Smooth muscle cell (in vitro differentiated cells): ENCODE data around the gene HERC2. TPM values are rescaled to one million over a fixed set of nuclear protein-coding genes. Genes with fewer than 3 reads are reported as not detected.

Experiments
- DNase-seq: peaks from one replicate; lab custom pipeline; 2025; ENCODE audit not compliant: unreplicated experiment; lab: John Stamatoyannopoulos, UW
- H2AFZ ChIP-seq: fragments of 200-600 bp; sonication (generic); 2 replicates; pipeline ENCODE4 v1.6.0; 2016; ENCODE audit warnings: antibody characterized with exemption, low read depth, mild to moderate bottlenecking
- H3F3A ChIP-seq: fragments of 200-600 bp; sonication (generic); 2 replicates; pipeline ENCODE4 v1.6.0; 2017; ENCODE audit warnings: antibody characterized with exemption, low read depth
- H3K27ac ChIP-seq: fragments of 200-600 bp; sonication (generic); 2 replicates; pipeline ENCODE4 v1.5.1; 2016; ENCODE audit warnings: low read depth, mild to moderate bottlenecking
- H3K27me3 ChIP-seq: fragments of 200-600 bp; sonication (generic); 2 replicates; pipeline ENCODE4 v1.6.1; 2016; ENCODE audit warnings: low read depth, mild to moderate bottlenecking
- H3K36me3 ChIP-seq: fragments of 200-600 bp; sonication (generic); 2 replicates; pipeline ENCODE4 v1.5.1; 2016; ENCODE audit warnings: low read depth
- H3K4me1 ChIP-seq: fragments of 200-600 bp; sonication (generic); 2 replicates; pipeline ENCODE4 v1.5.1; 2016; ENCODE audit warnings: low read depth
- H3K4me2 ChIP-seq: fragments of 200-600 bp; sonication (generic); 2 replicates; pipeline ENCODE4 v1.6.0; 2016; ENCODE audit warnings: mild to moderate bottlenecking
- H3K4me3 ChIP-seq: fragments of 200-600 bp; sonication (generic); 2 replicates; pipeline ENCODE4 v1.5.1; 2016; ENCODE audit warnings: mild to moderate bottlenecking
- H3K79me2 ChIP-seq: fragments of 200-600 bp; sonication (generic); 2 replicates; pipeline ENCODE4 v1.6.0; 2016; ENCODE audit warnings: low read depth, mild to moderate bottlenecking
- H3K9ac ChIP-seq: fragments of 200-600 bp; sonication (generic); 2 replicates; pipeline ENCODE4 v1.6.0; 2016; ENCODE audit warnings: low read depth
- H3K9me3 ChIP-seq: fragments of 200-600 bp; sonication (generic); replicated peaks from 2 replicates; pipeline ENCODE4 v1.5.1; 2016; ENCODE audit warnings: low read depth
- H4K20me1 ChIP-seq: fragments of 200-600 bp; sonication (generic); 2 replicates; pipeline ENCODE4 v1.6.0; 2016; ENCODE audit warnings: low read depth
- WGBS: methylation state at CpG from one replicate; pipeline ENCODE4 v1.1.7; 2016; ENCODE audit warnings: low lambda C conversion rate; 5-methylcytosine and 5-hydroxymethylcytosine counted together
- polyA plus RNA-seq: library from polyadenylated mRNA; unstranded; fragments of >200 nt; fragmentation: Nextera tagmentation; extraction: Ambion mirVana; gene quantifications from 2 replicates; pipeline ENCODE4 v1.2.1, GENCODE V29; 2016
- total RNA-seq: library from RNA; depleted of rRNA; stranded (reverse); fragments of >200 nt; gene quantifications from 2 replicates; pipeline ENCODE4 v1.2.3, GENCODE V29; 2014
- TF ChIP-seq, protein P1 (sequence below): fragments of 200-600 bp; sonication (generic); IDR thresholded peaks from 2 replicates; pipeline ENCODE4 v1.5.1; 2017; ENCODE audit warnings: borderline replicate concordance, mild to moderate bottlenecking, antibody characterized with exemption; ENCODE audit not compliant: insufficient read depth, poor library complexity, severe bottlenecking

HERC2 gene
- total and polyA plus RNA-seq, 2 experiments from 2014 or later, result 19.9 to 33.1 TPM

DNA sequence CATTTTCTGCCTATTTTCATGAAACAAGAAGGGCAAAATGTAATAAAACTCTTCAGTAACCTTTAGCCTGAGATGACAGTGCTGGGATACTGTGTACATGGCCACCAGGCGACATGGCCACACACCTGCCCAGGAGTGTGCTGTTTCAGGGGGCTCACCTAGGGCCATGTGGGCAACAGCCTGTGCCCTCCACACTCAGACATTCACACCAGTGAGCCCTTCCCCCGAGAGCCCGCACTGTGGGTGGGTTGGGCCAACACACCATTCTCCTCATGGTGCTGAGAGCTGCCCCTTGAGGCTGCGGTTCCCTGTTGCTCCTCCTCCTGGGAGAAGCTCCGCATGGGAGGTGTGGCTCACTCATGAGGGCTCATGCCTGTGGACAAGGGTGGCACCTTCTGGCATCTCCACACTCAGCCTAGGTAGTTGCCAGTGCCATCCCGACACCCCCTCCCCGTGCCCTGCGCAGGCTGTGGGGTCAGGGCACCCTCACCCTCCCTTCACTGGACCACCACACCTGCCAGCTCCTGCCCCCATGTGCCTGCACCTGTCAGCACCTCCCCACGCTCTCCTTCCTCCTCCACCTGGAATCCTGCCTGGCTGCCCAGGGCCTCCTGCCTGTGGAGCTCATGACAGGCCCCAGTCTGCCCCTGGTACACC is 242.5 kb downstream of the HERC2 start:
- no peak overlapping the region for H3K27ac ChIP-seq
- no peaks in the 10 kb centered on the region for H3K36me3 ChIP-seq
- TF ChIP-seq, protein P1, sequence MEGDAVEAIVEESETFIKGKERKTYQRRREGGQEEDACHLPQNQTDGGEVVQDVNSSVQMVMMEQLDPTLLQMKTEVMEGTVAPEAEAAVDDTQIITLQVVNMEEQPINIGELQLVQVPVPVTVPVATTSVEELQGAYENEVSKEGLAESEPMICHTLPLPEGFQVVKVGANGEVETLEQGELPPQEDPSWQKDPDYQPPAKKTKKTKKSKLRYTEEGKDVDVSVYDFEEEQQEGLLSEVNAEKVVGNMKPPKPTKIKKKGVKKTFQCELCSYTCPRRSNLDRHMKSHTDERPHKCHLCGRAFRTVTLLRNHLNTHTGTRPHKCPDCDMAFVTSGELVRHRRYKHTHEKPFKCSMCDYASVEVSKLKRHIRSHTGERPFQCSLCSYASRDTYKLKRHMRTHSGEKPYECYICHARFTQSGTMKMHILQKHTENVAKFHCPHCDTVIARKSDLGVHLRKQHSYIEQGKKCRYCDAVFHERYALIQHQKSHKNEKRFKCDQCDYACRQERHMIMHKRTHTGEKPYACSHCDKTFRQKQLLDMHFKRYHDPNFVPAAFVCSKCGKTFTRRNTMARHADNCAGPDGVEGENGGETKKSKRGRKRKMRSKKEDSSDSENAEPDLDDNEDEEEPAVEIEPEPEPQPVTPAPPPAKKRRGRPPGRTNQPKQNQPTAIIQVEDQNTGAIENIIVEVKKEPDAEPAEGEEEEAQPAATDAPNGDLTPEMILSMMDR, result no peak
- H3K4me2 ChIP-seq, result no peak overlapping the region
- H3K79me2 ChIP-seq, result no peaks in the 10 kb centered on the region
- WGBS, result 91% methylated on average over 9 of the region's 9 CpGs
- no peaks in the 10 kb centered on the region for H4K20me1 ChIP-seq
- no peak overlapping the region for H3K9ac ChIP-seq
- H3K27me3 ChIP-seq, result no peaks in the 10 kb centered on the region
- DNase-seq, result no peak
- no peaks in the 10 kb centered on the region for H3K9me3 ChIP-seq
- H2AFZ ChIP-seq, result no peak overlapping the region
- no peaks in the 10 kb centered on the region for H3K4me1 ChIP-seq
- no peak overlapping the region for H3K4me3 ChIP-seq
- no peaks in the 10 kb centered on the region for H3F3A ChIP-seq

DNA sequence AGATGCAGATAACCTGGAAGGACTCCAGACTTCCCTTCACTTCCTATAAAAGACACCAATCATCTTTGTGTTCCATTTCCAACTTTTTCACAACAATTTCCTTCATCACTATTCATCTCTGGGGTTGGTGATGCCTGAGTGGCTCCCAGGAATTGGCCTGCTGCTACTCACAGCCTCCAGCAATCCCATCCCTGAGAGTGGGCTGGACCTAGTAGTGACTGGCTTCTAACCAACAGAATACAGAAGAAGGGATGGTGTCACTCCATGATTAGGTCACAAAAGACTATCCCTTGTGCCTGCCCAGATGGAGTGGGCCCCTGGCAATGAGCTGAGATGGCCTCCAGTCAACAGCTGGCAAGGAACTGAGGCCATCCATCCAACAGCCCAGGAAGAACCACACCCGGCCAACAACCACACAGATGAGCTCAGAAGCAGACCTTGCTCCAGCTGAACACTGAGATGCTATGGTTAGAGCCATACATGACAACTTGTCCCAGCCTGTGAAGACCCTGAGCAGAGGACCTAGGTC is 243.7 kb downstream of the HERC2 start:
- Histone ChIP-seq H4K20me1 (no peaks in the 10 kb centered on the region), H3K4me1 (no peaks in the 10 kb centered on the region), H3K36me3 (no peaks in the 10 kb centered on the region), H2AFZ (no peak overlapping the region), H3K9me3 (no peaks in the 10 kb centered on the region), H3K79me2 (no peaks in the 10 kb centered on the region), H3K27ac (no peak overlapping the region), H3K4me2 (no peak overlapping the region), H3K9ac (no peak overlapping the region), H3K4me3 (no peak overlapping the region), H3F3A (no peaks in the 10 kb centered on the region), H3K27me3 (no peaks in the 10 kb centered on the region)
- no peak for DNase-seq
- 80% methylated on average over 1 of the region's 1 CpG for WGBS
- TF ChIP-seq, protein P1, result no peak

DNA sequence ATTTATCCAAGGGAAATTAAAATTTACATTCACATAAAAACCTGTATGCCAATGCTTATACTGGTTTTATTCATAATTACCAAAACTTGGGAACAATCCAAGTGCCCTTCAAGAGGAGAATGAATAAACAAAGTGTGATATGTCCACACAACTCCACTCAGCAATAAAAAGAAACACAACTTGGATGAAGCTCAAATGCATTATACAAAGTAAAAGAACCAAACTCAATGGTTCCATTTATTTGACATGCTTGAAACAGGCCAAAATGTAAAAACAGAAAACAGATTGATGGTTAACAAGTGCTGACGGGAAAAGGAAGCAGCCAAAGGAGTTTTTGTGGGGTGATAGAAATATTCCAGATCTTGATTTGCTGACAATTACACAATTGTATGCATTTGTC is 246.4 kb downstream of the HERC2 start:
- Histone ChIP-seq H3K27me3 (no peaks in the 10 kb centered on the region), H3K79me2 (no peaks in the 10 kb centered on the region), H2AFZ (no peak overlapping the region), H3F3A (no peaks in the 10 kb centered on the region), H3K4me2 (no peak overlapping the region), H3K9me3 (no peaks in the 10 kb centered on the region), H3K27ac (no peak overlapping the region), H4K20me1 (no peaks in the 10 kb centered on the region), H3K4me3 (no peak overlapping the region), H3K4me1 (no peaks in the 10 kb centered on the region), H3K9ac (no peak overlapping the region), H3K36me3 (no peaks in the 10 kb centered on the region)
- no peak for DNase-seq
- WGBS, result 78% methylated on average over 1 of the region's 1 CpG
- TF ChIP-seq, protein P1, result no peak

DNA sequence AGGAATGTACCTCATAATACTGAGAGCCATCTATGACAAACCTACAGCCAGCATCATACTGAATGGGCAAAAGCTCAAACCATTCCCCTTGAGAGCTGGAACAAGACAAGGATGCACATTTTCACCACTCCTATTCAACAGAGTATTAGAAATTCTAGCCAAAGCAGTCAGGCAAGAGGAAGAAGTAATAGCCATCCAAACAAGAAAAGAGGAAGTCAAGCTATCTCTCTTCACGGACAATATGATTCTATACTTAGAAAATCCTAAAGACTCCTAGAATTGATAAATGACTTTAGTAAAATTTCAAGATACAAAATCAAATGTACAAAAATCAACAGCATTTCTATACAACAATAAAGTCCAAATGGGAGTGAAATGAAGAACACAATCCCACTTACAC is 253.0 kb downstream of the HERC2 start:
- no peak overlapping the region for H3K9ac ChIP-seq
- H3K9me3 ChIP-seq, result no peaks in the 10 kb centered on the region
- H3K4me3 ChIP-seq, result no peak overlapping the region
- H4K20me1 ChIP-seq, result no peaks in the 10 kb centered on the region
- H3K4me1 ChIP-seq, result no peaks in the 10 kb centered on the region
- H3K36me3 ChIP-seq, result no peaks in the 10 kb centered on the region
- 94% methylated on average over 1 of the region's 1 CpG for WGBS
- no peaks in the 10 kb centered on the region for H3F3A ChIP-seq
- no peak for DNase-seq
- H3K27me3 ChIP-seq, result no peaks in the 10 kb centered on the region
- no peaks in the 10 kb centered on the region for H3K79me2 ChIP-seq
- no peak overlapping the region for H3K4me2 ChIP-seq
- H2AFZ ChIP-seq, result no peak overlapping the region
- no peak overlapping the region for H3K27ac ChIP-seq
- TF ChIP-seq, protein P1, result no peak
